ENCODE results near the gene ADAMTS9. TPM values are rescaled to one million over a fixed set of nuclear protein-coding genes. Genes with fewer than 3 reads are reported as not detected.

The ADAMTS9 gene
- total and polyA plus RNA-seq, 10 of the 15 experiments (the other 5 are each of a cell fraction or from before 2014, with no cell fraction given) = 0.08 TPM; not detected in 9

- no peak overlapping the region for H3K9ac ChIP-seq (ENCODE audit: control insufficient read depth, insufficient read depth, low read length)
- no peak overlapping the region for H3K4me2 ChIP-seq (ENCODE audit: control insufficient read depth, insufficient read depth)
- in situ Hi-C loops (cut with MboI) = no loop called here
- H3K27me3 ChIP-seq (replicated peaks in 1 of 2; ENCODE audit: control insufficient read depth in 2 of 2, insufficient read depth in 2 of 2, low read length in 1 of 2) = peaks cover 4 to 8% of the 10 kb centered on the region in 2 experiments
- ChIA-PET RAD21 (ENCODE audit: unreplicated experiment) (no interaction called here), POLR2A (no interaction called here), SMC1A (ENCODE audit: uncharacterized antibody, unreplicated experiment) (interaction anchor here (1.2 to 1.7 kb wide), 3 partner anchors 10 to 445 kb away, joined by 3 to 4 read pairs (median 3); no protein-coding TSS in a partner anchor), CTCF (interaction anchor here (0.8 to 4.0 kb wide), 2 partner anchors 10 to 290 kb away, joined by 3 to 27 read pairs; no protein-coding TSS in a partner anchor)
- 54% methylated on average over 2 of the region's 2 CpGs for whole genome bisulfite sequencing (ENCODE audit: insufficient coverage, insufficient replicate concordance, low lambda C conversion rate, missing lambda C conversion rate)
- ATAC-seq (no peak), FAIRE-seq (no peak), DNase-seq (ENCODE audit: low read depth, low spot score) (no peak)
- no peaks in the 10 kb centered on the region for H3K9me3 ChIP-seq (replicated peaks; ENCODE audit: control insufficient read depth, insufficient read depth, low read length)
- no peak overlapping the region for H2AFZ ChIP-seq (ENCODE audit: control insufficient read depth, low read depth, low read length)
- H3K4me1 ChIP-seq (ENCODE audit: control insufficient read depth, insufficient read depth, low read length) = no peaks in the 10 kb centered on the region
- intact Hi-C loops (cut with micrococcal nuclease; ENCODE audit: unreplicated experiment) = no loop called here
- H3K79me2 ChIP-seq (ENCODE audit: control insufficient read depth, insufficient read depth, low read length) = no peaks in the 10 kb centered on the region
- no peak overlapping the region for H3K4me3 ChIP-seq
- no peaks in the 10 kb centered on the region for H3K36me3 ChIP-seq (ENCODE audit: control insufficient read depth in 2 of 2, insufficient read depth in 2 of 2, low read length in 1 of 2)
- H4K20me1 ChIP-seq (ENCODE audit: control insufficient read depth, insufficient read depth) = no peaks in the 10 kb centered on the region
- H3K27ac ChIP-seq (ENCODE audit: control insufficient read depth, insufficient read depth) = no peak overlapping the region
- TF ChIP-seq ETV6 (conservative IDR thresholded peaks at IDR 0.05 in 1 of 2, IDR thresholded peaks at IDR 0.05 in 1 of 2; ENCODE audit: borderline replicate concordance in 1 of 2, low read depth in 1 of 2) (0 out of 4 replicates have a peak, but pooled peaks of 1 of the 2 experiments have one; percentile 45), MAX (IDR thresholded peaks at IDR 0.05; ENCODE audit: low read depth, low read length) (no peak), GABPA (IDR thresholded peaks at IDR 0.05; ENCODE audit: low read depth) (no peak), EZH2 (IDR thresholded peaks at IDR 0.05; ENCODE audit: borderline replicate concordance, control insufficient read depth, low read depth, low read length) (no peak), CREM (IDR thresholded peaks at IDR 0.05; ENCODE audit: low read depth) (no peak), MXI1 (IDR thresholded peaks at IDR 0.05; ENCODE audit: low read depth, low read length) (no peak), SMARCA5 (IDR thresholded peaks at IDR 0.05) (no peak)
- BruUV-seq (replicated peaks) = no TSS peak
Observed at GRCh38 chr3:64494526-64494925, 193.3 kb downstream of the ADAMTS9 start.

- Histone ChIP-seq H3K4me1 (ENCODE audit: control insufficient read depth, insufficient read depth, low read length) (no peaks in the 10 kb centered on the region), H3K36me3 (ENCODE audit: control insufficient read depth in 2 of 2, insufficient read depth in 2 of 2, low read length in 1 of 2) (no peaks in the 10 kb centered on the region), H3K9ac (ENCODE audit: control insufficient read depth, insufficient read depth, low read length) (no peak overlapping the region), H3K9me3 (replicated peaks; ENCODE audit: control insufficient read depth, insufficient read depth, low read length) (no peaks in the 10 kb centered on the region), H3K27ac (ENCODE audit: control insufficient read depth, insufficient read depth) (no peak overlapping the region), H3K4me2 (ENCODE audit: control insufficient read depth, insufficient read depth) (no peak overlapping the region), H3K27me3 (replicated peaks in 1 of 2; ENCODE audit: control insufficient read depth in 2 of 2, insufficient read depth in 2 of 2, low read length in 1 of 2) (peaks cover 5 to 13% of the 10 kb centered on the region in 2 experiments), H3K79me2 (ENCODE audit: control insufficient read depth, insufficient read depth, low read length) (no peaks in the 10 kb centered on the region), H3K4me3 (no peak overlapping the region), H2AFZ (ENCODE audit: control insufficient read depth, low read depth, low read length) (no peak overlapping the region), H4K20me1 (ENCODE audit: control insufficient read depth, insufficient read depth) (no peaks in the 10 kb centered on the region)
- SMC1A ChIA-PET (ENCODE audit: uncharacterized antibody, unreplicated experiment) = interaction anchor here (1.5 kb wide), 1 partner anchor 13 kb away, joined by 5 read pairs; no protein-coding TSS in a partner anchor
- no peak for DNase-seq (ENCODE audit: low read depth, low spot score)
- FAIRE-seq = no peak
- ATAC-seq = no peak
- CTCF ChIA-PET = interaction anchor here (1.1 to 4.0 kb wide), 3 partner anchors 9 to 469 kb away, joined by 3 to 27 read pairs (median 6); no protein-coding TSS in a partner anchor
- in situ Hi-C loops (cut with MboI) = no loop called here
- POLR2A ChIA-PET = no interaction called here
- BruUV-seq (replicated peaks) = no TSS peak
- intact Hi-C loops (cut with micrococcal nuclease; ENCODE audit: unreplicated experiment) = no loop called here
- 27% methylated on average over 2 of the region's 2 CpGs for WGBS (ENCODE audit: insufficient coverage, insufficient replicate concordance, low lambda C conversion rate, missing lambda C conversion rate)
- RAD21 ChIA-PET (ENCODE audit: unreplicated experiment) = no interaction called here
- TF ChIP-seq ZBTB33 (IDR thresholded peaks at IDR 0.05) = no peak
- no peak for TF ChIP-seq ZBED1 (IDR thresholded peaks at IDR 0.05; ENCODE audit: borderline replicate concordance)
- no peak for TF ChIP-seq MTA3 (IDR thresholded peaks at IDR 0.05; ENCODE audit: borderline replicate concordance, low read length)
- no peak for TF ChIP-seq POLR2AphosphoS5 (IDR thresholded peaks at IDR 0.05; ENCODE audit: low read length)
- no peak for TF ChIP-seq ZZZ3 (IDR thresholded peaks at IDR 0.05; ENCODE audit: control insufficient read depth, insufficient read length, low read depth)
Observed at GRCh38 chr3:64493149-64493548, 194.7 kb downstream of the ADAMTS9 start.
